AG10803 (cell line): ENCODE measurements around the gene CYREN.
"Not testable (repeated sequence)": the region's sequence is repeated elsewhere in the genome, so short reads cannot be mapped to it uniquely, and the experiment has no call there.

Source experiments
- DNase-seq: peaks from one replicate; pipeline ENCODE4 v3.0.0; 2010; ENCODE audit warnings: low read depth
- H3K4me3 ChIP-seq: 2 replicates; pipeline ENCODE4 v1.5.1; 2011; ENCODE audit warnings: mild to moderate bottlenecking, low read length, control low read depth
- CTCF ChIP-seq: conservative IDR thresholded peaks from 2 replicates; pipeline ENCODE4 v1.5.1; 2011; ENCODE audit warnings: mild to moderate bottlenecking, low read length, control low read depth, inconsistent platforms

The CYREN gene

DNA sequence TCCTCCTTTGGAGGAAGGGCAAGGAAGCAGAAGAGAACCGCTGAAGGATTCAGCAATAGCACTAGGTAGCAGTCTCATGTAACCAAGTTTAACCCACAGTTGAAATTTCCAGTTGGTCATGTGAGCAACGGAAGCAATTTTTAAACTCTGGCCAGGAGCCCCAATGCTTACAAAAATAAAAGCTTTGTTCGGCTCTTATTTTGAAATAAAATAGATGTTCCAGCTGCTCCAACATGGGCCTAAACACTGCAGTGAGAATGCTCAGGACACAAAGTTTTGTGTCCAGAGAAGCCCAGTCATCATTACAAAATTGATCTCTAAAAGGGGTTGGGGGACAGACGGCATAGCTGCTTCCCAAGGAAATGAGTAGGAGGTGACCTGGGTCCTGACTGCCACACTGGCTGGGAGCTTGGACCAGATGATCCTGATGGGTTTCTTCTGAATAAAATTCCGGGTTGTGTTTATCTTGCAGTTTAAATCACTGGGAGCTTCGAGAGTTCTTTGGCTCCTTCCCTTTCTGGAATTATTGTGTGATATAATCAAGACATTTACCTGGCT lies 23.1 kb downstream of the CYREN start:
- TF ChIP-seq CTCF, result no peak
- peak; percentile 49 for DNase-seq
- H3K4me3 ChIP-seq, result peak overlapping the region; percentile 72

GRCh38 chr7:135143885-135144668 lies 26.4 kb downstream of the CYREN start:
- no peak for TF ChIP-seq CTCF
- no peak for DNase-seq
- H3K4me3 ChIP-seq, result no peak overlapping the region

DNA sequence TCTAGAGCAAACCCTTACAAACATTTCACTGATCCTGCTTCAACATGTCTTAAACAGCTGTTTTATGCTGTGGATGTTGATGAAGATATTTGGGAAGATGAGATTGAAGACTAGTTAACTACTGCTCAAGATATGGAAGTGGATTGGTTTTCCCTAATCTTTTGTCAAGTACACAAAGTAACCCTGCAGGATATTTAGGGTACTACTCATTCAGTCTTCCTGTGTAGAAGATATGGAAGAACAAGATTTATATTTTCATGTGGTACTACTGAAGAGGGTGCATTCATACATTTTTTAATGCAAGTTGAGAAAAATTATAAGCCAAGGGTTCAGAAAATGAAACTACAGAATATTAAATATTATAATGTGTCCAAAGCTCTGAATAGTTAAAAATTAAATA lies 40.9 kb downstream of the CYREN start:
- no peak for DNase-seq
- TF ChIP-seq CTCF, result no peak
- H3K4me3 ChIP-seq, result no peak overlapping the region

DNA sequence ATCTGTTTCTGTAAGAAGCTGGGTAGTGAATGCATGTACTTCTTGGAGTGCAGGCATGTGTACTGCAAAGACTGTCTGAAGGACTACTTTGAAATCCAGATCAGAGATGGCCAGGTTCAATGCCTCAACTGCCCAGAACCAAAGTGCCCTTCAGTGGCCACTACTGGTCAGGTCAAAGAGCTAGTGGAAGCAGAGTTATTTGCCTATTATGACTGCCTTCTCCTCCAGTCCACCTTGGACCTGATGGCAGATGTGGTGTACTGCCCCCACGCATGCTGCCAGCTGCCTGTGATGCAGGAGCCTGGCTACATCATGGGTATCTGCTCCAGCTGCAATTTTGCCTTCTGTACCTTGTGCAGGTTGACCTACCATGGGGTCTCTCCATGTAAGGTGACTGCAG lies 41.6 kb downstream of the CYREN start:
- DNase-seq, result no peak
- no peak for TF ChIP-seq CTCF
- no peak overlapping the region for H3K4me3 ChIP-seq

GRCh38 chr7:135124631-135125030 lies 45.9 kb downstream of the CYREN start:
- H3K4me3 ChIP-seq, DNase-seq: not testable (repeated sequence)

GRCh38 chr7:135121868-135122267 lies 48.6 kb downstream of the CYREN start:
- H3K4me3 ChIP-seq, result no peak overlapping the region
- no peak for TF ChIP-seq CTCF
- no peak for DNase-seq

DNA sequence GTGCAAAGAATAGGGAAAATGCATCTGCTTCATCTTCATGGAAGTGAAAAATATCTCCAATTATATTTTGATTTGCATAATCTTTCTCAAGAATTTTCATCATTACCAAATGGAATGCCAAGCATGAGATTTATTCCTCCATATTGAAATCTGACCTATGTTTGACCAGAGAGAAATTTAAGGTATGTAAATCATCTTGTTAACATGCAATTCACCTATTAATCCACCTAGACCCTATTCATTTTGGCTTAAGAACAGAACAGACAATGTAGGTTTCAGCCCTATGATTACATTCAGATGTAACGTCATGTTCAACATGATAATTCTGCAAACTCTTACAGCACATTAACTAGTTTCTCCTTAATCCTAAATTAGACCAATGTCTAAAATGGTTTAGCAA lies 53.4 kb downstream of the CYREN start:
- H3K4me3 ChIP-seq, result no peak overlapping the region
- TF ChIP-seq CTCF, result no peak

More for the DNA sequence above, 53.4 kb downstream of the CYREN start:
- DNase-seq, result peak; percentile 2
